ENCODE results near the gene SIX1.
A peak's percentile ranks its signal among the peaks of the same experiment; 100 is the strongest.

SIX1 gene

GRCh38 chr14:60655119-60655897 is 6.0 kb upstream of the SIX1 start:
- peak; percentile 76 for DNase-seq

- no peak for DNase-seq
These were observed 5.1 kb upstream of the SIX1 start for GRCh38 chr14:60654334-60654821.

GRCh38 chr14:60653701-60654161 is 4.5 kb upstream of the SIX1 start:
- no peak for DNase-seq

- DNase-seq: peak; percentile 89
These were observed 3.7 kb upstream of the SIX1 start for GRCh38 chr14:60652674-60653651.

- DNase-seq: peak; percentile 55
These were observed 2.8 kb upstream of the SIX1 start for GRCh38 chr14:60651796-60652673.

GRCh38 chr14:60651086-60651795 is 2.0 kb upstream of the SIX1 start:
- DNase-seq: no peak

GRCh38 chr14:60650373-60650961 is 1.2 kb upstream of the SIX1 start:
- peak; percentile 76 for DNase-seq

- no peak for DNase-seq
These were observed 647 bp upstream of the SIX1 start for GRCh38 chr14:60649875-60650372.

- DNase-seq: no peak
These were observed 886 bp downstream of the SIX1 start for GRCh38 chr14:60648249-60648933.

- DNase-seq: no peak
These were observed 1.4 kb downstream of the SIX1 start for GRCh38 chr14:60647837-60648248.

- no peak for DNase-seq
These were observed 2.0 kb downstream of the SIX1 start for GRCh38 chr14:60647081-60647836.

- peak; percentile 76 for DNase-seq
These were observed 3.0 kb downstream of the SIX1 start for GRCh38 chr14:60646226-60646818.

GRCh38 chr14:60645126-60645741 is 4.0 kb downstream of the SIX1 start:
- DNase-seq: no peak

- DNase-seq: no peak
These were observed 4.6 kb downstream of the SIX1 start for GRCh38 chr14:60644666-60645065.

GRCh38 chr14:60643463-60644314 is 5.6 kb downstream of the SIX1 start:
- DNase-seq: no peak

- no peak for DNase-seq
These were observed 6.2 kb downstream of the SIX1 start for GRCh38 chr14:60643141-60643462.

- DNase-seq: no peak
These were observed 6.8 kb downstream of the SIX1 start for GRCh38 chr14:60642270-60643140.

Measured in NCI-H2107 (cell line).